ENCODE measurements around the gene CELA2B. TPM values are rescaled to one million over a fixed set of nuclear protein-coding genes. Genes with fewer than 3 reads are reported as not detected.

Gene CELA2B
- not detected in 2 replicates for total RNA-seq (2011; cell fraction: chromatin; rRNA removed; ENCODE audit: low replicate concordance)
- not detected in 2 replicates for total RNA-seq (2011; cell fraction: nucleolus; rRNA removed)
- not detected in 2 replicates for total RNA-seq (2011; cell fraction: nucleoplasm; rRNA removed)
- 2.1 TPM in 1 of 2 replicates, not detected in the other for total RNA-seq (2014; rRNA removed)
- total RNA-seq (2014; rRNA removed; fragmentation: Illumina TruSeq; extraction: Trizol) = not detected in 2 replicates
- not detected in 2 replicates for total RNA-seq (2015; rRNA removed; fragmentation: Illumina TruSeq; extraction: Trizol)
- 0.40 and 0.51 TPM in 2 replicates for total RNA-seq (2021)
- polyA plus RNA-seq (2011; rRNA removed) = not detected in 2 replicates
- 0.31 TPM in 1 of 2 replicates, not detected in the other for polyA plus RNA-seq (2011; cell fraction: cytosol; rRNA removed)
- polyA plus RNA-seq (2011; cell fraction: nucleus; rRNA removed) = not detected in 2 replicates
- polyA plus RNA-seq (2012) = 0.28 TPM in 1 of 2 replicates, not detected in the other
- polyA plus RNA-seq (2014; fragmentation: Illumina TruSeq; extraction: Trizol) = not detected in 2 replicates
- under 1 TPM in 1 of 2 experiments, not detected in 1; 0.25 TPM for polyA plus RNA-seq (2014; fragmentation: Nextera tagmentation; extraction: Ambion mirVana)
- polyA plus RNA-seq (2014; rRNA removed) = 0.25 and 0.39 TPM in 2 replicates
- polyA minus RNA-seq (2011; rRNA and poly(A)+ RNA removed) = 0.28 TPM in 1 of 2 replicates, not detected in the other
- not detected in 2 replicates for polyA minus RNA-seq (2011; cell fraction: cytosol; rRNA and poly(A)+ RNA removed)
- polyA minus RNA-seq (2011; cell fraction: nucleus; rRNA and poly(A)+ RNA removed) = not detected in 2 replicates
- Bru-seq, nascent RNA = percentile 4 among the genes with signal in this experiment
- percentile 16 among the genes with signal in this experiment for BruChase-seq, experiment 1, labeled RNA remaining after a 2-hour chase
- percentile 10 among the genes with signal in this experiment for BruChase-seq, experiment 2, labeled RNA remaining after a 6-hour chase
- long read RNA-seq, experiment 1 = 0 reads
- long read RNA-seq, experiment 2 = 0 reads
- long read RNA-seq, experiment 3 = 0 reads

- Histone ChIP-seq H3K36me3 (ENCODE audit: control insufficient read depth, insufficient read depth, low read length) (no peaks in the 10 kb centered on the region), H3K79me2 (ENCODE audit: control insufficient read depth, insufficient read depth, low read length) (no peaks in the 10 kb centered on the region), H3K27me3 (ENCODE audit: control insufficient read depth in 2 of 2, insufficient read depth in 2 of 2, low read length in 2 of 2) (no peaks in the 10 kb centered on the region), H3K9me3 (replicated peaks; ENCODE audit: control insufficient read depth, insufficient read depth, low read depth, low read length) (no peaks in the 10 kb centered on the region), H3K9ac (ENCODE audit: insufficient read depth in 1 of 2, low read depth in 2 of 2, low read length in 2 of 2) (peak within 1 kb of the TSS in 1 of 2 experiments; percentile 17; a peak in 1 of 4 replicates), H2AFZ (ENCODE audit: low read depth, low read length) (no peak within 1 kb of the TSS), H3K4me3 (no peak within 1 kb of the TSS), H3K4me1 (replicated peaks in 1 of 2; ENCODE audit: control insufficient read depth in 2 of 2, insufficient read depth in 2 of 2, low read length in 2 of 2) (peaks cover 5 to 6% of the 10 kb centered on the region in 2 experiments; a peak in 3 of 5 replicates), H4K20me1 (replicated peaks; ENCODE audit: control insufficient read depth, insufficient read depth, low read length) (no peaks in the 10 kb centered on the region), H3K4me2 (ENCODE audit: insufficient read depth, low read length) (no peak within 1 kb of the TSS; the same call in 1 of the 2 replicates), H3K9me1 (ENCODE audit: control insufficient read depth, insufficient read depth, low read length) (no peaks in the 10 kb centered on the region), H3K27ac (ENCODE audit: extremely low read depth, low read depth, low read length) (no peak within 1 kb of the TSS)
- ATAC-seq (peak; percentile 35; the same call in 2 of the 3 replicates), DNase-seq (ENCODE audit: extremely low read depth in 1 of 4, low spot score in 3 of 4) (peak in 1 of 4 experiments; percentile 18), FAIRE-seq (peak; percentile 57)
- in situ Hi-C loops (cut with MboI) (no loop called here), intact Hi-C loops (cut with micrococcal nuclease) (no loop called here)
- 11% methylated on average over 5 of the region's 5 CpGs for WGBS (ENCODE audit: insufficient coverage, low coverage, missing lambda C conversion rate)
- POLR2A ChIA-PET = no interaction called here
- CTCF ChIA-PET (ENCODE audit: low intra/inter-chr PET ratio) = no interaction called here
- no TSS peak for BruUV-seq (replicated peaks)
- TF ChIP-seq VEZF1 (CRISPR knock-in tag; IDR thresholded peaks at IDR 0.05) (peak; percentile 23; the same call in 1 of the 2 replicates), SMARCE1 (IDR thresholded peaks at IDR 0.05) (peak; percentile 37; the same call in 1 of the 2 replicates), ILF3 (IDR thresholded peaks at IDR 0.05; ENCODE audit: borderline replicate concordance) (no peak), CBFA2T3 (IDR thresholded peaks at IDR 0.05) (peak; percentile 32; the same call in 1 of the 2 replicates), RCOR1 (IDR thresholded peaks at IDR 0.05; ENCODE audit: borderline replicate concordance in 1 of 2, low read depth in 2 of 2, low read length in 2 of 2) (0 out of 4 replicates have a peak, but pooled peaks of 1 of the 2 experiments have one; percentile 25), ZNF280B (CRISPR knock-in tag; IDR thresholded peaks at IDR 0.05) (no peak), ZNF197 (CRISPR knock-in tag; IDR thresholded peaks at IDR 0.05; ENCODE audit: low read depth) (no peak), JUND (IDR thresholded peaks at IDR 0.05; ENCODE audit: borderline replicate concordance, low read depth, low read length) (no peak), JUND (tag; IDR thresholded peaks at IDR 0.05; ENCODE audit: borderline replicate concordance, low read depth, low read length) (no peak), ATF6 (CRISPR knock-in tag; IDR thresholded peaks at IDR 0.05) (no peak), KLF6 (CRISPR knock-in tag; IDR thresholded peaks at IDR 0.05; ENCODE audit: borderline replicate concordance) (no peak), ZNF311 (CRISPR knock-in tag; IDR thresholded peaks at IDR 0.05) (no peak), ZNF184 (CRISPR knock-in tag; IDR thresholded peaks at IDR 0.05) (no peak)
These were observed at the start of gene CELA2B for GRCh38 chr1:15475752-15476314. Gene CELA2B (plus strand): TSS chr1:15476104. CDS start chr1:15476126, 22 bp downstream.
